GM18517 (cell line): ENCODE results near the gene FAAP100.

ENCODE experiments used
- ATAC-seq: cut with Tn5 transposase; IDR thresholded peaks from one replicate; pipeline ENCODE4 v1.9.1; 2021; ENCODE audit warnings: mild to moderate bottlenecking, moderate library complexity; ENCODE audit not compliant: unreplicated experiment

Gene FAAP100

DNA sequence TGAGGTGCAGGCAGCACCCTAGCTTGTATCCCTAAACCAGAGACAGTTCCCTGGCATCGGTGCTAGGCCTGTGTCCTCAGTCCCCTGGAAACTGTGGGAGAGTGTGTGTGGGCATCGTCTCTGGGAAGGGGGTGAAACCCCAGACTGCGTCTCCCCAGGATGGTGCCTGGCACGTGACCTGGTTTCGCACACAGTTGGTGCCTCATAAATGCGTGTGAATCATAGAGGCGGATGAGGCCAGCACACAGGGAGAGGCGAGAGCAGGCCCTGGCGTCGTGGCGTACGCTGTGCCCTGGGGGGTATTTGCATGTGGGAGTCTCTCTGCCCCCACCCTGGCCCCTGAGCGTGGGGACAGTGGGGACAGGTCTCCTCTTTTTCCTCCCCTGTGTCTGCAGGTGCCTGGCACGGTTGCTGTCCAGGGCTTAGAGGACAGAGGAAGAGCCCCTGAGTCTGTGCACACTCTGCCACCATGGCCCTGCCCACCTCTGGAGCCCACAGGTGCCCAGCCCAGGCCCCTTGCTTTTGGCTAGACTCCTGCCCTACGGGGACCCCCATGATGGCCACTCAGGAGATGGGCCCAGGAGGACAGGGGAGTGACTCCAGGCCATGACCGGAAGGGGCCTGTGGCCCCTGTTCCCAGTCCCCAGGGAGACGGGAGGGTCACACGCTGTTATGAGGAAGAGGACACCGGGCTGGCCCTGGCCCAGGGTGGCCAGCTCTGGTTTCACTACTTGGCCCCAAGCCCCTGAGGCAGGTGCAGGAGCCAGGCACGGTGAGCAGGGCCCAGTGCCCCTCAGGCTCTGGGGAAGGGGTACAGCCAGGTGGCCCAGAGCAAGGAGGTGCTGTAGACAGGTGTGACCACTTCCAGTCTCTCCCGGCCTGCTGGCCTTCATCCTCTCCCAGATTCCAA, 25.2 kb downstream of the FAAP100 start:
- ATAC-seq = no peak

DNA sequence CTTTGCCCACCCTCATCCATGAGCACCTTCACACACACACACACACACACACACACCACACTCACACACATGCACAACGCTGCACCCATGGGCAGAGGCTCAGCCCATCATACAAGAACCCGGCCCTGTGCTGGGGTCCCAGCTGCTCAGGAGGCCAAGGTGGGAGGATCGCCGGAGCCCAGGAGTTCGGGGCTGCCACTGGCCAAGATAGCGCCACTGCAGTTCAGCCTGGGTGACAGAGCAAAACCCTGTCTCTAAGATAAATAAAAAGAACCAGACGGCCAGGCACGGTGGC, 27.3 kb downstream of the FAAP100 start:
- ATAC-seq = no peak

DNA sequence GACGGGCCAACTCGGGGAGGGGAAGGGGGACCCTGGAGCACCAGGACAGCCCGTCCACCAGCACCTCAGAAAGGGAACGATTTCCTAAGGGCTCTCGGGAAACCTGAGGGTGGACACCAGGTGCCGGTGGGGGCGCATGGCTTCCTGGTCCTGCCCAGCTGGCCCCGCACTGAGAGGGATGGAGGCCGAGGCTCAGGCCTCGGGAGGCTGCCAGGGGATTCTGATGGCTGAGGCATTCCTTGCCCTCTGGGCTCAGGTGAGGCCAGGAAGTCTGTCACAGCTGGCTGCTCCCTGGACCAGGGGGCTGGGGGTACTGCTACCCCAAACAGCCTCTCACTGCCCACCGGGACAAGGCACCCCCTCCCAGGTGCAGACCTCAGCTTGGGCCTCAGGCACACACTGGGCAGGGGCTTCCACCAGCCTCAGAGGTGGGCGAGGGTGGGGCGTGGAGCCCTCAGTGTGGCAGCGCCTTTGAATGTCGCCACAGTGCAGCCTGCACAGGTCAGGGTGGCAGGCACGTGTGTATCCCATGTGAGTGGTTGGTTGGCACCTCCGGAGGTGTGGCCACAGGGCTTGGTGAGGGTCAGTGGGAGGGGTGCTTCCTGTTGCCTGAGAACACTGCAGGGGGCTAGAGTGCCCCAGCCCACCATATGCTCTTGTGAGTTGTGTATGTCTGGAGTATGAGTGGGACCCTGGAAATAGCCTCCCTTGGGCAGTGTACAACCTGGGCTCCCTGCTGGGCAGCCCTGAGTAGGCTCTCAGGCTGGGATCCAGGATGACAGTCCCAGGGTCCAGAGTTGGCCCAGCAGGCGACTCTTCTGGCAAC, 27.9 kb downstream of the FAAP100 start:
- ATAC-seq = no peak

GRCh38 chr17:81523402-81524038, 28.6 kb downstream of the FAAP100 start:
- ATAC-seq = no peak

GRCh38 chr17:81522491-81523401, 29.4 kb downstream of the FAAP100 start:
- no peak for ATAC-seq

- ATAC-seq = no peak
Measured at GRCh38 chr17:81520021-81520901, 31.9 kb downstream of the FAAP100 start.

GRCh38 chr17:81519284-81520020, 32.7 kb downstream of the FAAP100 start:
- no peak for ATAC-seq

- ATAC-seq = no peak
Measured at GRCh38 chr17:81518785-81519283, 33.3 kb downstream of the FAAP100 start.

DNA sequence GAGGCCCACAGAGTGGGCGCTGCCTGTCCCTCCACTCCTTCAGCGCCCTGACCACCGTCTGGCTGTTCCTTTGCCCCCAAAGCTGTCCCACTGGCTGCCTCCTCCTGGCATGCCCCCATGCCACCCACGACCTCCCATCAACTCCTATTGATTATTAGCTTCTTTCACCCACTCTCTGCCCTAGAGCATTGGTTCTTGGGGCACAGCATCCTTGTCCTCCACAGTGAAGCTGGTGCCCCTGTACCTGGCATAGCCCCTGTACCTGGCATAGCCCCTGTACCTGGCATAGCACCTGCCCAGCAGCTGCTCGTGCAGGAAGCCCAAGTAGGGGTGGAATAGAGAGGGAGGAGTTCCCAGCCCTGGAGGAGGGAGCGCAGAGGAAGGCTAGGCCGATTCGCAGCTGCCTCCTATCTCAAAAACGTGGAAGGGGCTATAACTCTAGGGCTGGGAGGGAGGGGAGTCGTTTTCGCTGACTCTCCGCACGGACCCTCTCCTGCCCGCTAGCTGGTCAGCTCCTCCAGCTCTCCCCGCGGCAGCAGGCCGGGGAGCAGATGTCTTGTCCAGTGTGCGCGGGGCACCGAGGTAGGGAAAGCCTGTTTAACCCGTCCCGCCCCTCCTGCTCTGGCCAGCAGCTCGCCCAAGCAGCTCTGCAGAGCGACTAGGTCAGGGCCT, 33.9 kb downstream of the FAAP100 start:
- no peak for ATAC-seq

- ATAC-seq = no peak
Measured at GRCh38 chr17:81517339-81518112, 34.6 kb downstream of the FAAP100 start.

DNA sequence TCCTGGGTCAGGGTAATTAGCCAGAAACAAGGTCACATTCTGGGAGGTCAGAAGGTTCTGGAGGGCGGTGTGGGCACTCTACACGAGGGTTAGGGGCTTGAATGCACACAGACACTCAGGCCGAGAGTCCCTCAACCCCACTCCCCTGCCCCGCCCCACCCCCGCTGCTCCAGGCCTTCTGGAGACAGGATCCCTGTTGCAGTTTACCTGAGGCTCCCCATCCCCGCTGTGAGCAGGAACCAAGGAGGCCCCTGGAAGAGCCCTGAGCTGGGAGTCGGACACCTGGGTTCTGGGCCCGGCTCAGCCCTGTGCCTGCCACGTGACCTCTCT, 35.2 kb downstream of the FAAP100 start:
- ATAC-seq = no peak

GRCh38 chr17:81516439-81516838, 35.7 kb downstream of the FAAP100 start:
- no peak for ATAC-seq

DNA sequence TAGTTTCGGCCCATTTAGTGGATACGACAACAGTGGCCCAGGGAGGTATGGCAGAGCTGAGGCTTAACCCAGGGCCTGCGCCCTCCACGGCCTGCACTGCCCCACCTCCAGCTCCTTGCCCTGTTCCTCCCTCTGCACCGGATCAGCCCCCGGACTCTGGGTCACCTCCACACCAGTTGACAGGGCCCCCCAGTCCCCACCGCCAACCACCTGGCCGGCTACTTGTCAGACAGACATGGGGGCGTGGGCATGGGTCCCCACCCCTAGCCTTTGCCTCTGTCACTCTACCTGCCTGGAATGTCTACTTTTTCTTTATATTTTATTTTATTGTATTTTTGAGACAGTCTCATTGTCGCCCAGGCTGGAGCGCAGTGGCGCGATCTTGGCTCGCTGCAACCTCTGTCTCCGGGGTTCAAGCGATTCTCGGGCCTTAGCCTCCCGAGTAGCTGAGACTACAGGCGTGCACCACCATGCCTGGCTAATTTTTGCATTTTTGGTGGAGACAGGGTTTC, 36.6 kb downstream of the FAAP100 start:
- no peak for ATAC-seq

DNA sequence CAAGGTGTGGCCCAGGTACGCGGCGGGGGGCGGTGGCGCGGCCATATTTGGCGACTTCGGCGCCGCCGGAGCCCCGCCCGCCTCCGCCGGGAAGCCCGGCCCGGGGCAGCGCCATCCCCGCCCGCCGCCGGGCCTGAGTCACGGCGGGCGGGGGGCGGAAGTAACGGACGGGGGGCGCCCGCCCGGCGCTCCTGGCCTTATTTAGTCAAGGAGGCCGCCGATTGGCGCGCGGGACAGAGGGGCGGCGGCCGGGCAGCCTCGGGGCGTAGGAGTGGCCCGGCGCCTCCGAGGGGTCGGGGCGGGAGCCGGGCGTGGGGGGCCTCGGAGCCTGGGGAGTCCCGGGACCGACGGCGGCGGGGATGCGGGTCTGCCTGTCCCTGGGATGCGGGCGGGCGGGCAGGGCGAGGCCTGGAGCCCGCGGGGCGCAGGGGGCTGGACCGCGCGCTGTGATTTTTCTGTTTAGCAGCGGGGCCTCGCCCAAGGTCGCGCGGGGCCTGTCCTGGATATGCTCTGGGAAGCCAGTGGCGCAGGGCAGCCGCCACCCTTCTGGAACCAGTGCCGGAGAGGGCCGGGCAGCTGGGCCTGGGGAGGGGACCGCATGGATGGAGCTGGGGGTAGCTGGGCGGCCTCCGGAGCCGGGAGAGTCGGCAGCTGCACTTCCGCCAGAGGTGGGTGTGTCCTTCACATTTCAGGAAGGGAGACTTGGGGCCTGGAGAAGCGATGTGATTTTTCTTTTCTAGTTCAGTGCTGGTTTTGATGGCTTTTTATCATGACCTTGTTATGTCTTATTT, 37.2 kb downstream of the FAAP100 start:
- ATAC-seq = no peak

DNA sequence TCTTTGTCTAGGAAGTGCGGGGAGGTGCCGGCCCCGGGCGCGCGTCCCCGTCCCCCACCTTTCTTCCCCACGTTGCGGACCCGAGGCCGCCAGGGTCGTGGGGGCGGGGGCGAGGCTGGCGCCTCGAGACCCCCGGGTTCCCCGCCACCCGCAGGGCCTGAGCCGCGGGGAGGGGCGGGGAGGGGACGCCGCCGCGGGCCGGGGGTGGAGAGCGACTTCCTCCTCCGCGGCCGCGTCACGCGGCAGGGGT, 37.7 kb downstream of the FAAP100 start:
- ATAC-seq = no peak

DNA sequence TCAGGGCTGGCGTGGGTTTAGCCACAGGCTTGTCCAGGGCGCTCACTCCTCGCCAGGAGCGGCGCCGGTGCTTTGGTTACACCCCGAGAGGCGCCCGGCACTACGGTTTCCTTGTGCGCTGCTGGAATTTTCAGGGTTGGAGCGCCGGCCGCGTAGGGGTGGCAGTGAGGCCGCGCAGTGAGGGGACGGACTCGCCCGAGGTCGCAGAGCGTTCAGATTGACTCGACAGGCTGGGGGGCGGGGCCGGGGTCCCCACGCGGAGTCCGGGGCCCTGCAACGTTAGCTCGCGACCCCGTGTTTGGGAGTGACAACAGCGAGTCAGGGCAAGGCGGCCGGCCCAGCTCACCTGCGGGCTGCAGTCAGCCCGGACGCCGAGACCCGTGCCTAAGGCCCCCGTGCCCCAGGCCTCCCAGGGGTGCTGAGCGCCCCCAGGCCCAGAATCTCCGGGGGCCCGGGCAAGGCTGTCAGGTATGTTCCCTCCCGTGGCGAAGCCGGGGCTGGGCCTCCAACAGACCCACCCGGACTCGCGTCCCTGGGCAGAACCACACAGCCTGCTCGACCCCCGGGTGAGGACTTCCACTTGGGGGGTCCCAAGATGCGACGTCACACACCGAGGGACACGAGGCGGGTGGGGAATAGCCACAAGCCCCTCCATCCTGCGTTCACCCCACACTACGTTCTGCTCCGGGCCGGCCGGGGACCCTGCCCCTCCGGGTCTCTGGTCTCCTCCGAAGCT, 38.2 kb downstream of the FAAP100 start:
- ATAC-seq = no peak
